ENCODE measurements around the gene SPON1.
"Not testable (repeated sequence)": the region's sequence is repeated elsewhere in the genome, so short reads cannot be mapped to it uniquely, and the experiment has no call there.

The SPON1 gene

GRCh38 chr11:14141676-14142075 lies 179.2 kb downstream of the SPON1 start:
- in situ Hi-C loops (cut with MboI; ENCODE audit: low sequenced_read_pairs, unreplicated experiment) = no loop called here
- TF ChIP-seq CTCF (IDR thresholded peaks at IDR 0.05; ENCODE audit: borderline replicate concordance, control extremely low read depth, extremely low read depth, insufficient read depth, missing control alignments) = no peak
- no peak for DNase-seq (ENCODE audit: low spot score)

GRCh38 chr11:14144934-14145333 lies 182.4 kb downstream of the SPON1 start:
- in situ Hi-C loops (cut with MboI; ENCODE audit: low sequenced_read_pairs, unreplicated experiment) = no loop called here
- DNase-seq (ENCODE audit: low spot score) = no peak
- no peak for TF ChIP-seq CTCF (IDR thresholded peaks at IDR 0.05; ENCODE audit: borderline replicate concordance, control extremely low read depth, extremely low read depth, insufficient read depth, missing control alignments)

GRCh38 chr11:14148653-14149273 lies 186.2 kb downstream of the SPON1 start:
- peak; percentile 17 for DNase-seq (ENCODE audit: low spot score)
- in situ Hi-C loops (cut with MboI; ENCODE audit: low sequenced_read_pairs, unreplicated experiment) = no loop called here
- TF ChIP-seq CTCF (IDR thresholded peaks at IDR 0.05; ENCODE audit: borderline replicate concordance, control extremely low read depth, extremely low read depth, insufficient read depth, missing control alignments) = no peak

GRCh38 chr11:14149683-14150082 lies 187.2 kb downstream of the SPON1 start:
- no peak for DNase-seq (ENCODE audit: low spot score)
- in situ Hi-C loops (cut with MboI; ENCODE audit: low sequenced_read_pairs, unreplicated experiment) = no loop called here
- no peak for TF ChIP-seq CTCF (IDR thresholded peaks at IDR 0.05; ENCODE audit: borderline replicate concordance, control extremely low read depth, extremely low read depth, insufficient read depth, missing control alignments)

GRCh38 chr11:14150878-14151277 lies 188.4 kb downstream of the SPON1 start:
- in situ Hi-C loops (cut with MboI; ENCODE audit: low sequenced_read_pairs, unreplicated experiment) = no loop called here
- TF ChIP-seq CTCF (IDR thresholded peaks at IDR 0.05; ENCODE audit: borderline replicate concordance, control extremely low read depth, extremely low read depth, insufficient read depth, missing control alignments) = no peak
- DNase-seq (ENCODE audit: low spot score) = no peak

- DNase-seq (ENCODE audit: low spot score); in situ Hi-C loops (cut with MboI; ENCODE audit: low sequenced_read_pairs, unreplicated experiment): not testable (repeated sequence)
Observed at GRCh38 chr11:14154103-14154502, 191.6 kb downstream of the SPON1 start.

GRCh38 chr11:14158393-14158792 lies 195.9 kb downstream of the SPON1 start:
- in situ Hi-C loops (cut with MboI; ENCODE audit: low sequenced_read_pairs, unreplicated experiment) = no loop called here
- DNase-seq (ENCODE audit: low spot score) = no peak
- TF ChIP-seq CTCF (IDR thresholded peaks at IDR 0.05; ENCODE audit: borderline replicate concordance, control extremely low read depth, extremely low read depth, insufficient read depth, missing control alignments) = no peak

Measured in GM13976 (cell line).